ENCODE measurements around the gene KLF8. TPM values are rescaled to one million over a fixed set of nuclear protein-coding genes. Genes with fewer than 3 reads are reported as not detected.

Gene KLF8
- total RNA-seq, 1 experiment from 2014 or later: 11.1 TPM

DNA sequence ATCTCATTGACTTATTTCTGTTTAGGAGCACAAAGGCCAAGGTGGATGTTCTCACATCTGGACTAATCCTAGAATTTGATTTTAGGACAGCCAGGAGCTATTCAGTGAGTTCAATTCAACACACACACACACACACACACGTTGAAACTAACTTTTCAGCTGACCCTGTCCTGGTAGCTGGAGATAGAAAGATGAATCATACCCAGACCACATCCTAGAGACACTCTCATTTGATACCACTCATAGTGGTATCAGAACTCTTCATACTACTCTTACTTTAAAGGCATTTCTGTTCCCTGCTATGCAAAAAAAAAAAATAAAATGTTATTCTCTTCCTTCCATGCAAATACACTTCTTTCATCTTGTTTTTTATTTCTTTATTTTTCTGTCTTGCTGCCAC lies 36.7 kb downstream of the KLF8 start:
- TF ChIP-seq NFYB (CRISPR knock-in tag; conservative IDR thresholded peaks at IDR 0.05; ENCODE audit: low read depth) (no peak), PRRX2 (CRISPR knock-in tag; IDR thresholded peaks at IDR 0.05) (no peak), PRDM15 (CRISPR knock-in tag; IDR thresholded peaks at IDR 0.05) (no peak), NR3C1 (CRISPR knock-in tag; conservative IDR thresholded peaks at IDR 0.05; ENCODE audit: low read depth) (no peak), E2F1 (CRISPR knock-in tag; IDR thresholded peaks at IDR 0.05) (no peak), ATF6 (CRISPR knock-in tag; IDR thresholded peaks at IDR 0.05) (no peak), ZNF219 (CRISPR knock-in tag; IDR thresholded peaks at IDR 0.05; ENCODE audit: borderline replicate concordance) (no peak)
- TF ChIP-seq, protein P1, sequence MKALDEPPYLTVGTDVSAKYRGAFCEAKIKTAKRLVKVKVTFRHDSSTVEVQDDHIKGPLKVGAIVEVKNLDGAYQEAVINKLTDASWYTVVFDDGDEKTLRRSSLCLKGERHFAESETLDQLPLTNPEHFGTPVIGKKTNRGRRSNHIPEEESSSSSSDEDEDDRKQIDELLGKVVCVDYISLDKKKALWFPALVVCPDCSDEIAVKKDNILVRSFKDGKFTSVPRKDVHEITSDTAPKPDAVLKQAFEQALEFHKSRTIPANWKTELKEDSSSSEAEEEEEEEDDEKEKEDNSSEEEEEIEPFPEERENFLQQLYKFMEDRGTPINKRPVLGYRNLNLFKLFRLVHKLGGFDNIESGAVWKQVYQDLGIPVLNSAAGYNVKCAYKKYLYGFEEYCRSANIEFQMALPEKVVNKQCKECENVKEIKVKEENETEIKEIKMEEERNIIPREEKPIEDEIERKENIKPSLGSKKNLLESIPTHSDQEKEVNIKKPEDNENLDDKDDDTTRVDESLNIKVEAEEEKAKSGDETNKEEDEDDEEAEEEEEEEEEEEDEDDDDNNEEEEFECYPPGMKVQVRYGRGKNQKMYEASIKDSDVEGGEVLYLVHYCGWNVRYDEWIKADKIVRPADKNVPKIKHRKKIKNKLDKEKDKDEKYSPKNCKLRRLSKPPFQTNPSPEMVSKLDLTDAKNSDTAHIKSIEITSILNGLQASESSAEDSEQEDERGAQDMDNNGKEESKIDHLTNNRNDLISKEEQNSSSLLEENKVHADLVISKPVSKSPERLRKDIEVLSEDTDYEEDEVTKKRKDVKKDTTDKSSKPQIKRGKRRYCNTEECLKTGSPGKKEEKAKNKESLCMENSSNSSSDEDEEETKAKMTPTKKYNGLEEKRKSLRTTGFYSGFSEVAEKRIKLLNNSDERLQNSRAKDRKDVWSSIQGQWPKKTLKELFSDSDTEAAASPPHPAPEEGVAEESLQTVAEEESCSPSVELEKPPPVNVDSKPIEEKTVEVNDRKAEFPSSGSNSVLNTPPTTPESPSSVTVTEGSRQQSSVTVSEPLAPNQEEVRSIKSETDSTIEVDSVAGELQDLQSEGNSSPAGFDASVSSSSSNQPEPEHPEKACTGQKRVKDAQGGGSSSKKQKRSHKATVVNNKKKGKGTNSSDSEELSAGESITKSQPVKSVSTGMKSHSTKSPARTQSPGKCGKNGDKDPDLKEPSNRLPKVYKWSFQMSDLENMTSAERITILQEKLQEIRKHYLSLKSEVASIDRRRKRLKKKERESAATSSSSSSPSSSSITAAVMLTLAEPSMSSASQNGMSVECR (CRISPR knock-in tag; IDR thresholded peaks at IDR 0.05; ENCODE audit: borderline replicate concordance): no peak
- TF ChIP-seq, protein P2, sequence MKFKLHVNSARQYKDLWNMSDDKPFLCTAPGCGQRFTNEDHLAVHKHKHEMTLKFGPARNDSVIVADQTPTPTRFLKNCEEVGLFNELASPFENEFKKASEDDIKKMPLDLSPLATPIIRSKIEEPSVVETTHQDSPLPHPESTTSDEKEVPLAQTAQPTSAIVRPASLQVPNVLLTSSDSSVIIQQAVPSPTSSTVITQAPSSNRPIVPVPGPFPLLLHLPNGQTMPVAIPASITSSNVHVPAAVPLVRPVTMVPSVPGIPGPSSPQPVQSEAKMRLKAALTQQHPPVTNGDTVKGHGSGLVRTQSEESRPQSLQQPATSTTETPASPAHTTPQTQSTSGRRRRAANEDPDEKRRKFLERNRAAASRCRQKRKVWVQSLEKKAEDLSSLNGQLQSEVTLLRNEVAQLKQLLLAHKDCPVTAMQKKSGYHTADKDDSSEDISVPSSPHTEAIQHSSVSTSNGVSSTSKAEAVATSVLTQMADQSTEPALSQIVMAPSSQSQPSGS (CRISPR knock-in tag; IDR thresholded peaks at IDR 0.05; ENCODE audit: borderline replicate concordance, low read depth): no peak
- no peaks in the 10 kb centered on the region for H3K27me3 Mint-ChIP-seq (ENCODE audit: low read depth)
- ChIA-PET POLR2A (no interaction called here), CTCF (no interaction called here)
- no peak overlapping the region for H3K4me3 Mint-ChIP-seq
- no peaks in the 10 kb centered on the region for H3K4me1 Mint-ChIP-seq
- no peak for DNase-seq (ENCODE audit: low spot score)
- H3K27ac Mint-ChIP-seq: no peak overlapping the region
- ATAC-seq: no peak
- peaks cover 3% of the 10 kb centered on the region; the same call in 1 of the 2 replicates for H3K36me3 Mint-ChIP-seq
- no peaks in the 10 kb centered on the region for H3K9me3 Mint-ChIP-seq

- no peak overlapping the region for H3K27ac Mint-ChIP-seq
- no peak overlapping the region for H3K4me3 Mint-ChIP-seq
- no peaks in the 10 kb centered on the region for H3K36me3 Mint-ChIP-seq
- H3K27me3 Mint-ChIP-seq (ENCODE audit: low read depth): no peaks in the 10 kb centered on the region
- DNase-seq (ENCODE audit: low spot score): no peak
- POLR2A ChIA-PET: no interaction called here
- CTCF ChIA-PET: no interaction called here
- ATAC-seq: no peak
- no peaks in the 10 kb centered on the region for H3K4me1 Mint-ChIP-seq
- H3K9me3 Mint-ChIP-seq: no peaks in the 10 kb centered on the region
- TF ChIP-seq, protein P1 (CRISPR knock-in tag; IDR thresholded peaks at IDR 0.05; ENCODE audit: borderline replicate concordance): no peak
- TF ChIP-seq ATF1 (CRISPR knock-in tag; IDR thresholded peaks at IDR 0.05) (no peak), NR2C2 (CRISPR knock-in tag; IDR thresholded peaks at IDR 0.05) (no peak), MXD4 (CRISPR knock-in tag; IDR thresholded peaks at IDR 0.05; ENCODE audit: borderline replicate concordance) (no peak), E2F4 (CRISPR knock-in tag; IDR thresholded peaks at IDR 0.05; ENCODE audit: borderline replicate concordance, low read depth) (no peak), GABPB1 (CRISPR knock-in tag; IDR thresholded peaks at IDR 0.05) (no peak), ATF3 (CRISPR knock-in tag; conservative IDR thresholded peaks at IDR 0.05) (no peak)
Observed at GRCh38 chrX:56278692-56279091, 46.5 kb downstream of the KLF8 start.
